IMR-90 (cell line): ENCODE results near the gene C10orf67. TPM values are rescaled to one million over a fixed set of nuclear protein-coding genes. Genes with fewer than 3 reads are reported as not detected.

Source experiments
- ATAC-seq: fragments of 200-7000 bp; cut with Tn5 transposase; 2 replicates; pipeline ENCODE4 v1.9.1; 2020; ENCODE audit warnings: low read depth, mild to moderate bottlenecking, moderate library complexity
- BruUV-seq: library from RNA; stranded (reverse); fragments of 400-500 nt; replicated peaks from 2 replicates; lab custom pipeline; 2021; lab: Mats Ljungman, UMichigan
- CTCF ChIA-PET: fragments of 300-600 bp; formaldehyde crosslinking; extraction: SDS; loops from one replicate; lab custom pipeline; 2021; ENCODE audit warnings: antibody characterized with exemption; lab: Yijun Ruan, JAX
- POLR2A ChIA-PET: fragments of 300-600 bp; sonication (Branson Sonifier 250); formaldehyde crosslinking; loops from one replicate; lab custom pipeline; 2022; ENCODE audit warnings: antibody characterized with exemption; ENCODE audit not compliant: unreplicated experiment; lab: Charles Lee
- DNase-seq: peaks from one replicate; pipeline ENCODE4 v3.0.0; 2013
- H2AFZ ChIP-seq: replicated peaks from 2 replicates; pipeline ENCODE3; 2013; ENCODE audit warnings: low read length, mild to moderate bottlenecking; ENCODE audit not compliant: poor library complexity
- H2AK5ac ChIP-seq: 2 replicates; pipeline ENCODE4 v1.6.1; 2013; ENCODE audit warnings: low read depth, low read length, inconsistent platforms
- H2AK9ac ChIP-seq: replicated peaks from 2 replicates; pipeline ENCODE3; 2013; ENCODE audit warnings: mild to moderate bottlenecking, low read depth, low read length, moderate library complexity; ENCODE audit not compliant: poor library complexity
- H2BK120ac ChIP-seq: 2 replicates; pipeline ENCODE4 v1.6.1; 2013; ENCODE audit warnings: low read depth, low read length, inconsistent platforms
- H2BK15ac ChIP-seq: 3 replicates; pipeline ENCODE4 v1.6.1; 2013; ENCODE audit warnings: low read depth, low read length, inconsistent platforms
- H2BK20ac ChIP-seq: 2 replicates; pipeline ENCODE4 v1.6.1; 2013; ENCODE audit warnings: low read depth, mild to moderate bottlenecking, inconsistent platforms, low read length, moderate library complexity
- H2BK5ac ChIP-seq: 2 replicates; pipeline ENCODE4 v1.6.1; 2013; ENCODE audit warnings: mild to moderate bottlenecking, low read depth, low read length, inconsistent platforms; ENCODE audit not compliant: poor library complexity, severe bottlenecking
- H3K14ac ChIP-seq: replicated peaks from 2 replicates; pipeline ENCODE4 v1.6.1; 2013; ENCODE audit warnings: low read depth, low read length, inconsistent platforms
- H3K18ac ChIP-seq: 2 replicates; pipeline ENCODE4 v1.6.1; 2013; ENCODE audit warnings: low read depth, low read length, control low read depth
- H3K23ac ChIP-seq: 2 replicates; pipeline ENCODE4 v1.6.1; 2013; ENCODE audit warnings: low read depth, low read length, inconsistent platforms
- H3K27ac ChIP-seq: 2 replicates; pipeline ENCODE4 v1.5.1; 2013; ENCODE audit warnings: mild to moderate bottlenecking, control low read depth, low read length; ENCODE audit not compliant: insufficient read depth
- H3K27me3 ChIP-seq: 2 replicates; pipeline ENCODE4 v1.6.1; 2013; ENCODE audit warnings: low read length; ENCODE audit not compliant: control insufficient read depth, insufficient read depth
- H3K36me3 ChIP-seq: 2 replicates; pipeline ENCODE4 v1.6.1; 2013; ENCODE audit warnings: low read length, mixed read lengths; ENCODE audit not compliant: control insufficient read depth, insufficient read depth
- H3K4ac ChIP-seq: 2 replicates; pipeline ENCODE4 v1.6.1; 2013; ENCODE audit warnings: low read depth, low read length, inconsistent platforms
- H3K4me1 ChIP-seq: 2 replicates; pipeline ENCODE4 v1.6.1; 2013; ENCODE audit warnings: low read length, mixed read lengths; ENCODE audit not compliant: control insufficient read depth, insufficient read depth
- H3K4me2 ChIP-seq: 2 replicates; pipeline ENCODE4 v1.6.1; 2013; ENCODE audit warnings: low read depth, mild to moderate bottlenecking, control low read depth, low read length, moderate library complexity
- H3K4me3 ChIP-seq: 2 replicates; pipeline ENCODE4 v1.5.1; 2013; ENCODE audit warnings: low read depth, mild to moderate bottlenecking, control low read depth, low read length, moderate library complexity; ENCODE audit not compliant: insufficient read depth
- H3K56ac ChIP-seq: 2 replicates; pipeline ENCODE4 v1.6.1; 2013; ENCODE audit warnings: low read length, inconsistent platforms; ENCODE audit not compliant: insufficient read depth; ENCODE audit errors: extremely low read depth
- H3K79me1 ChIP-seq, 2 experiments: 2 replicates each; pipeline ENCODE4 v1.6.1; 2013; ENCODE audit warnings: low read length in 2 of 2, inconsistent platforms in 1 of 2, low read depth in 1 of 2
- H3K9ac ChIP-seq: 2 replicates; pipeline ENCODE4 v1.6.1; 2013; ENCODE audit warnings: low read depth, low read length, control low read depth
- H3K9me1 ChIP-seq: 2 replicates; pipeline ENCODE4 v1.6.1; 2013; ENCODE audit warnings: low read length, inconsistent platforms; ENCODE audit not compliant: insufficient read depth
- H3K9me3 ChIP-seq: 2 replicates; pipeline ENCODE4 v1.6.1; 2013; ENCODE audit warnings: low read length; ENCODE audit not compliant: control insufficient read depth, insufficient read depth
- H4K20me1 ChIP-seq: 2 replicates; pipeline ENCODE4 v1.6.1; 2013; ENCODE audit warnings: low read length, inconsistent platforms; ENCODE audit not compliant: insufficient read depth
- H4K5ac ChIP-seq: 2 replicates; pipeline ENCODE4 v1.6.1; 2013; ENCODE audit warnings: mild to moderate bottlenecking, low read depth, low read length, control low read depth
- H4K8ac ChIP-seq, 2 experiments: 2 replicates each; pipeline ENCODE4 v1.6.1; 2013; ENCODE audit warnings: low read depth in 2 of 2, low read length in 2 of 2, control low read depth in 1 of 2, inconsistent platforms in 1 of 2
- H4K91ac ChIP-seq: 2 replicates; pipeline ENCODE4 v1.6.1; 2013; ENCODE audit warnings: low read depth, low read length, inconsistent platforms; ENCODE audit not compliant: insufficient read depth
- CEBPB ChIP-seq: IDR thresholded peaks from 2 replicates; pipeline ENCODE4 v1.6.1; 2012; ENCODE audit warnings: low read depth, low read length, improper control_type of control experiment
- FOS ChIP-seq: fragments of 150-350 bp; IDR thresholded peaks from 2 replicates; pipeline ENCODE4 v1.6.1; 2016; ENCODE audit warnings: low read depth, low read length
- WGBS, 2 experiments: methylation state at CpG; one replicate each; pipeline versions ENCODE4 v1.1.5 to v1.1.7; 2013; ENCODE audit warnings: missing lambda C conversion rate in 2 of 2; ENCODE audit not compliant: insufficient read length in 1 of 2; ENCODE audit errors: extremely low coverage in 2 of 2; 5-methylcytosine and 5-hydroxymethylcytosine counted together
- dilution Hi-C: fragments of 300-500 bp; cut with HindIII; formaldehyde crosslinking; loops from one replicate; pipeline ENCODE4 v1.14.3; 2018; ENCODE audit warnings: low sequenced_read_pairs; ENCODE audit not compliant: unreplicated experiment
- in situ Hi-C: fragments of 300-500 bp; cut with MboI; formaldehyde crosslinking; loops from 3 replicates; pipeline ENCODE4 v1.14.3; 2019; ENCODE audit warnings: low sequenced_read_pairs, inconsistent platforms, mixed read lengths
- intact Hi-C: fragments of 100-400 bp; cut with micrococcal nuclease; formaldehyde crosslinking; loops from 2 replicates; pipeline ENCODE4 v1.10.0; 2022
- polyA plus RNA-seq, 3 experiments: library from polyadenylated mRNA; depleted of rRNA; stranded (reverse); fragments of >200 nt; gene quantifications; 2 replicates each; pipeline ENCODE4 v1.2.3, GENCODE V29; 2012; ENCODE audit warnings: low replicate concordance in 1 of 3
- total RNA-seq: library from RNA; depleted of rRNA; stranded (reverse); fragments of >200 nt; gene quantifications from 2 replicates; pipeline ENCODE4 v1.2.3, GENCODE V29; 2012
- TF ChIP-seq, protein P1 (sequence below): conservative IDR thresholded peaks from 2 replicates; pipeline ENCODE4 v1.5.1; 2012; ENCODE audit warnings: mild to moderate bottlenecking, low read depth, low read length, improper control_type of control experiment

The C10orf67 gene
- total and polyA plus RNA-seq, 2 of the 4 experiments (the other 2 are of a cell fraction): 0.15 to 0.18 TPM

GRCh38 chr10:23331567-23332301 lies 12.9 kb downstream of the C10orf67 start:
- Histone ChIP-seq H3K4me3 (no peak overlapping the region), H3K18ac (peak overlapping the region; percentile 90), H3K27me3 (no peaks in the 10 kb centered on the region), H3K4me2 (peak overlapping the region; percentile 22; the same call in 1 of the 2 replicates), H2BK5ac (peak overlapping the region; percentile 65), H2AFZ (no peak overlapping the region), H2BK120ac (peak overlapping the region; percentile 68), H3K9me1 (peaks cover 3% of the 10 kb centered on the region; the same call in 1 of the 2 replicates), H3K79me1 (no peaks in the 10 kb centered on the region), H2AK5ac (peak overlapping the region; percentile 89), H3K4ac (peak overlapping the region; percentile 91), H4K5ac (peak overlapping the region; percentile 87; the same call in 1 of the 2 replicates), H2AK9ac (no peak overlapping the region), H3K9ac (peak overlapping the region; percentile 36; the same call in 1 of the 2 replicates), H4K20me1 (no peaks in the 10 kb centered on the region), H3K14ac (peak overlapping the region; percentile 33; the same call in 1 of the 2 replicates), H4K91ac (peak overlapping the region; percentile 86), H3K23ac (peak overlapping the region; percentile 53; the same call in 1 of the 2 replicates), H3K4me1 (peaks cover 7% of the 10 kb centered on the region), H2BK20ac (peak overlapping the region; percentile 70), H4K8ac (peak overlapping the region; percentile 85 to 94; a peak in 3 of 4 replicates), H2BK15ac (peak overlapping the region; percentile 99; the same call in 2 of the 3 replicates), H3K9me3 (no peaks in the 10 kb centered on the region), H3K27ac (peak overlapping the region; percentile 71), H3K36me3 (no peaks in the 10 kb centered on the region), H3K56ac (peak overlapping the region; percentile 52; the same call in 1 of the 2 replicates)
- DNase-seq: peak; percentile 89
- ChIA-PET CTCF (no interaction called here), POLR2A (no interaction called here)
- TF ChIP-seq CEBPB (peak; percentile 87), FOS (peak; percentile 56)
- TF ChIP-seq, protein P1, sequence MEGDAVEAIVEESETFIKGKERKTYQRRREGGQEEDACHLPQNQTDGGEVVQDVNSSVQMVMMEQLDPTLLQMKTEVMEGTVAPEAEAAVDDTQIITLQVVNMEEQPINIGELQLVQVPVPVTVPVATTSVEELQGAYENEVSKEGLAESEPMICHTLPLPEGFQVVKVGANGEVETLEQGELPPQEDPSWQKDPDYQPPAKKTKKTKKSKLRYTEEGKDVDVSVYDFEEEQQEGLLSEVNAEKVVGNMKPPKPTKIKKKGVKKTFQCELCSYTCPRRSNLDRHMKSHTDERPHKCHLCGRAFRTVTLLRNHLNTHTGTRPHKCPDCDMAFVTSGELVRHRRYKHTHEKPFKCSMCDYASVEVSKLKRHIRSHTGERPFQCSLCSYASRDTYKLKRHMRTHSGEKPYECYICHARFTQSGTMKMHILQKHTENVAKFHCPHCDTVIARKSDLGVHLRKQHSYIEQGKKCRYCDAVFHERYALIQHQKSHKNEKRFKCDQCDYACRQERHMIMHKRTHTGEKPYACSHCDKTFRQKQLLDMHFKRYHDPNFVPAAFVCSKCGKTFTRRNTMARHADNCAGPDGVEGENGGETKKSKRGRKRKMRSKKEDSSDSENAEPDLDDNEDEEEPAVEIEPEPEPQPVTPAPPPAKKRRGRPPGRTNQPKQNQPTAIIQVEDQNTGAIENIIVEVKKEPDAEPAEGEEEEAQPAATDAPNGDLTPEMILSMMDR: no peak
- intact Hi-C loops: no loop called here
- 95% methylated on average over 2 of the region's 8 CpGs; no CpG with 5 or more reads in 1 of the 2 experiments for WGBS, 2 experiments
- in situ Hi-C loops: no loop called here
- ATAC-seq: peak; percentile 49
- dilution Hi-C loops: no loop called here
- BruUV-seq: no TSS peak
